ENCODE results near the gene TMED7.

TMED7 gene

GRCh38 chr5:115627295-115627865 is 1.5 kb upstream of the TMED7 start:
- DNase-seq (ENCODE audit: low read depth) = no peak

DNA sequence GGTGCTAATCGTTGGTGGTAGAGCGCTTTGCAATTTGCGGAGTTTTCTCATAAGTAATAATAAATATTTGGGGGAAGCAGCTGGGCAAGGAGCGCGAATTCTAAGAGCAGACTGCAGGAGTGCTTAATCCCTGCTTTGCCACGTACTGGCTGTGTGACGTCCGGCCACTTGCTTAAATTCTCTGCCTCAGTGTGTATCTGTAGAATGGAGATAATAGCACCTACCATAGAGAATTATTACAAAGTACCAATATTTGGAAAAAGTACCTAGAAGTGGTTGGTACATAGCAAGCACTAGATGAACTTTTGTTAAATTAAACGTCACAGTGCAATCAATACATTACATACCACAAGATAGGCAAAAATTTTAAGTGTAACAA is 598 bp upstream of the TMED7 start:
- DNase-seq (ENCODE audit: low read depth) = no peak

GRCh38 chr5:115624994-115625393 is 842 bp downstream of the TMED7 start:
- no peak for DNase-seq (ENCODE audit: low read depth)

DNA sequence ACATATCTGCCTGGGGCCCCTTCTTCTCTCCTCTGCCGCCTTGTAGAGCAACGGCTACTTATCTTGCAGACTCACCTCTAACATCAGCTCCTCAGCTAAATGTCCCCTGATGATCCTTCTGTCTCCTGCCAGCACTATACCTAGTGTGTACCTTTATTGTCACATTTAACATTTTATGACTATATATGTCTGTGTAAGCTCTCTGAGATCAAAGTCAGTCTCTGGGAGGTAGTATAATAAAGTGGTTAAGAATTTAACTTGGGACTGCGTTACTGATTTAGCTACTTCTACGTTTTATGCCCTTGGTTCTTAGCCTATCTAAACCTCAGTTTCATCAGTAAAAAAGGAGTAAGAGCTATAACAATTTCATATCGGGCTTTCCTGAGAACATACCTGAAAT is 2.2 kb downstream of the TMED7 start:
- no peak for DNase-seq (ENCODE audit: low read depth)

DNA sequence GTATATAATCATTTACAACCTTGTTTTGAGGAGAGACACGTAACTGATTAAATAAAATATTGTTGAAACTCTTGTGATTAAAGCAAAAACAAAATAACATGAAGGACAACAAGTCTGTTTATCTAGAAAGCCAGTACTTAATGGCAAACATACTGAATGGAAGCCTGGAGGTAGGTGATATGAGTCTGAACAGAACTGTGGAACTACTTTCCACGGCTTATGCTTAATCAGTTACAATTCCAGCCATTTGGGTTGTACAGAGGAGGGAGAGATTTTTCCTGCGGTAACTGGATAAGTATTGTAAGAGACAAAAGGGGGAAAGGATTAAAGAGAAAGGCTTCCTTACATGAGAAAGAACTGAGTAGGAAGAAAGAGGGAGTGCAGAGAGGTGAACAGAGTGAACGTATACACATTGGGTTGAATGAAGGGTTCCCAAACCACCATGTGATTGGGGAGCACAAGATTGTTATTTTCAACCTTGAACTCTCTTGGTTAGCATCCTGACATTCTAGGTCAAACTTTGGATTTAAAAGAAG is 4.4 kb downstream of the TMED7 start:
- DNase-seq (ENCODE audit: low read depth) = no peak

DNA sequence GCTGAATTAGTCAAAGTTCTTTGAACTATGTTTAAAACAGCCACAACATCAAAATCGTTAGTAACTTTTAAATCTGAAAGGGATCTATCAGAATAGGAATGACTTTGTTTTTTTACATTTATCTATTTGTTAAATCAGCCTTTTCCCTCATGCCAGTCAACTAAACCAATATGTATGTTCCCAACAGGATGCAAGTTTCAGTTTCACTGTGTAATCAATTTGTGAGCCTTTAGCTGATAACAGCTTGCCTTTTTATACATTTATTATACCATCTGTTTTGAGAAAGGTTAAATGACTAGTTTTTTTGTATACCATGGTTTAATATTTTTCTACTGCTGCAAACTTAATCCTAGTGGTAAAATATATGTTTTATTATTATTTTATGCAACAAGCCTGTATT is 8.9 kb downstream of the TMED7 start:
- no peak for DNase-seq (ENCODE audit: low read depth)

DNA sequence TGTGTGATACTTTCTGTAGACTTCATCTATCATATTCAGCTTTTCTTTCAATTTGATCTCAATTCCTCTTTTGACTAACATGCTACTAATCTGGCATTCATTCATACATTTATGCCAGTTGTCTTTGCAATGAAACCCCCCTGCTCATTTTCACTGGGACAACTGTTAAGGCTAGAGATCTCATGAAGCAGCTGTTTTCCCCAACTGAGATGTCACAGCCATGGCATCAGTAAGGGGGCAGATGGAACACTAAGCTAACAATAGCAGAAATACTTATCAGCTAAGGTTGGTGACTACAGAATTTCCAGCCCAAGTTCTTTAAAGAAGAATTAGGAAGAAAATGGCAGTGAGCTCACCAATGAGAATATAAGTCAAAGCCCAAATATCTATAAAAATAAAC is 9.4 kb downstream of the TMED7 start:
- no peak for DNase-seq (ENCODE audit: low read depth)

DNA sequence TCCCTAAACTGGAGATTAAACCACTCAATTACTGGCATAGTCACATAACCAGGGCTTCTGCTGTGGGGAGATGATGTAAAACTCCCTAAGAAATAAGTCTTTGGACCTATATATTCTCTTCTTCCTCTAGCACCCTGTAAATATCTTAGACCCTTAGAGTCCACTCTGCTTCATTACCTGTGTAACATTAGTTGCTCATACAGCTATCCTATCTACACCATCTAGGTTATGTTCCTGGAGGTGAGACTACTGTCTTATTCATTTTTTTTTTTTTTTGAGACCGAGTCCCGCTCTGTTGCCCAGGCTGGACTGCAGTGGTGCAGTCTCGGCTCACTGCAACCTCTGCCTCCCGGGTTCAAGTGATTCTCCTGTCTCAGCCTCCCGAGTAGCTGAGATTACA is 14.0 kb downstream of the TMED7 start:
- no peak for DNase-seq (ENCODE audit: low read depth)

GRCh38 chr5:115607935-115608334 is 17.9 kb downstream of the TMED7 start:
- no peak for DNase-seq (ENCODE audit: low read depth)

GRCh38 chr5:115605436-115605835 is 20.4 kb downstream of the TMED7 start:
- DNase-seq (ENCODE audit: low read depth) = no peak

GRCh38 chr5:115602591-115603125 is 23.2 kb downstream of the TMED7 start:
- no peak for DNase-seq (ENCODE audit: low read depth)

DNA sequence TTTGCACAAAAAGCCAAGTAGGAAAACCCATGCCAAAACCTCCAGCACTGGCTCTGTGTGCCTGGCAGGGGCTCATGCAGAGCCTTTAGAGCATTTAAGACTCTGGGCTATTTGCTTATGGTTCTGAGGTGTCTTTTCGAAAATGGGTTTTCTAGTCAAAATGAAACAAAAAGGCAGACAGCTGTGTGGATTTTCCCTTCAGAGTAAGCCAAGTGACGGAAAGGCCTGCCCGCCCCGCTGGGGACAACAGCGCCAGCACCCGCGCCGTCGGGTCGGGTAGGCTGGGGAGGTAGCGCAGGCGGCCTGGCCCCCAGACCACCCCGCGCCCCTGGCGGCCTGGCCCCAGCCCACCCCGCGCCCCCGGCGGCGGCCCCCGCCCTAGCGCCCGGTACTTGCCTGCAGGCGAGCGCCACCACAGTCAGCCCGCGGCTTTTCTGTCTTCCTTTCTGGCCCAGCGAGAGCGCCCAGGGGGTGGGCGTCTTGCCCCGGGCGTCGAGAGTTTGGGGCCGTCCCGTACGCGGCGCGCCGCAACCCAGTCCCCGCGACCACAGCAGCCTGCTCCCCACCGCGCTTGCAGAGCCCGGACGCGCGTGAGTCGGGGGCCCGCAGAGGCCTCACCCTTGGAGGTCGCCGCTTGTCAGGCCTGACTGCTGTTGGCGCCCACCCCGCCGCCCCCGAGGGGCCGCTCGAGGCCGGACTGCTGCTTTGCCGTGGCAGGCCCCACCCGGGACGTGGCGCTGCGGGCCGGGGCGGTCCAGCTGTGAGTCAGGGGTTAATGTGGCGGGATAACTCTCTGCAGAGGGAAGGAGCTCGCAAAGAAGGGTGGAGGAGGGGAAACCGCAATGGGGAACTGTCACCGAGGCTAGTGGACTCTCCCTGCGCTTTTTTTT is 23.9 kb downstream of the TMED7 start, which contains the start of gene TICAM2:
TICAM2 (minus strand) TSS at position 779 of the 890 bp plus-strand sequence. CDS start 21,223 bp downstream, outside the sequence.
- DNase-seq (ENCODE audit: low read depth) = peak; percentile 57

DNA sequence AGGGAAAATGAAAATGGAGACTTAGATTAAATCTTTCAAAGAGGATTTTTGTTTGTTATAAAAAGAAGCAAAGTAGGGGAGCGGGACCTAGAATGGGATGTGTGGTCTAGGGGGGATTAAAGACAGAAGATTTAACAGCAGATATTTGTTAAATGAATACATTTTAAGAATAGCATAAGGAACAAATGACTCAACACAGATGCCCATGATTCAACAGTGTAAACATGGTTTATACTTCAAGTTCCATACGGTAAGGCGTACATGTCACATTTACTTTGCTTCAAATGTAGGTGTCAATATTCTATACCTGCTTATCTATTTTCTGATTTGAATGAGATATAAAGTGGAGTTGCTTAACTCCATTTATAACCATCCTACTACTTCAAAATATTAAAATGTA is 25.1 kb downstream of the TMED7 start:
- DNase-seq (ENCODE audit: low read depth) = no peak

DNA sequence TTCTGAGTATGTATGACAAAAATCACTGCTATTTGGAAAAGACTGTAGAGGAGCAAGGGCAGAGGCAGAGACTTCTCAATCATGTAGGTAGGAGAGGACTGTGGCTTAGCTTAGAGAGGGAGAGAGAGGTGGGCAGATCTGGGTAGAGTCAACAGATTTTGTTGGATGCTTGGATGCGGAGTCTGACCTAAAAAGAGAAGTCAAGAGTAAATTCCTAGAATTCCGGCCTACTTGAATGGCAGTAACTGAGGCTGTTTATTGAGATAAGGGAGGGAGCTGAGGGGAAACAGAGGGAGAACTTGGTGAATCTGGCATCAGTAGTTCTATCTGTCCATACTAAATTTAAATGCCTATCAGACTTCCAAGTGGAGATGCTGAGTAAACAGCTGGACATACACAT is 25.9 kb downstream of the TMED7 start:
- no peak for DNase-seq (ENCODE audit: low read depth)

DNA sequence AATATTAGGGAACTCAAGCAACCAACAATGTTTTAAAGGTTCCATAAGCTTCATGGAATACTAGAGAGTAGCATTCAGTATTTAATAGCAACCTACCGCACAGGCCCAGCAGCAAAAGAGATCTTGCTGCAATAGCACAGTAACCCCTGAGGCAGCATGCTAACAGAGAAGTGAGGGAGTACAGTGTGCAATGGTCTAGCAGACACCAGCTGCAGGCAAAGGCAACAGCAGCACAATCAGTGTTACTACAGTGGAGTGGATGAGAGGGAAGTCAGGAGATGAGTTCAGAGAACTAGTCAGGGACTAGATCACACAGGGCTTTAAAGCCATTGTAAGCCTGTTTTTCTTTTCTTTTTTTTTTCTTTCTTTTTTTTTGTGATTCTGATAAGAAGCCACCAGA is 26.3 kb downstream of the TMED7 start:
- no peak for DNase-seq (ENCODE audit: low read depth)

GRCh38 chr5:115594128-115595047 is 31.4 kb downstream of the TMED7 start:
- DNase-seq (ENCODE audit: low read depth) = no peak

- no peak for DNase-seq (ENCODE audit: low read depth)
Observed at GRCh38 chr5:115589043-115589442, 36.8 kb downstream of the TMED7 start.

DNA sequence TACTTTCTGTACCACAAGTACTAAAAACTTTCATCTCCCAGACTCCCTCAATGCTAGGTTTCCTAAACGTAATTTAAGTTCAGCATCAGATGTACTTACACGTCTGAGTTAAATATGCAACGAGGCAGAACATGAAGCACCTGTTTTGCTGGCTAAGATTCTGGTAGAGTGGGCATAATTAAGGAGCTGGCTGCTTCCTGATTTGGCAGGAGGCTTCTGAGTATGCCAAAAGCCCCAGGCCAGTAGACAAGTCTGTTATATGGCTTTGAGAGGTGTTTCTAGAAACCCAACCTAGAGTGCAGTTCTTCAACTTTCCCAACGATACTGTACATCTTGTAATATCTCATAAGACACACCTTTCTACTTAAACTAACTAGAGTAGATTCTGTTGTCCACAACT is 37.2 kb downstream of the TMED7 start:
- DNase-seq (ENCODE audit: low read depth) = no peak

DNA sequence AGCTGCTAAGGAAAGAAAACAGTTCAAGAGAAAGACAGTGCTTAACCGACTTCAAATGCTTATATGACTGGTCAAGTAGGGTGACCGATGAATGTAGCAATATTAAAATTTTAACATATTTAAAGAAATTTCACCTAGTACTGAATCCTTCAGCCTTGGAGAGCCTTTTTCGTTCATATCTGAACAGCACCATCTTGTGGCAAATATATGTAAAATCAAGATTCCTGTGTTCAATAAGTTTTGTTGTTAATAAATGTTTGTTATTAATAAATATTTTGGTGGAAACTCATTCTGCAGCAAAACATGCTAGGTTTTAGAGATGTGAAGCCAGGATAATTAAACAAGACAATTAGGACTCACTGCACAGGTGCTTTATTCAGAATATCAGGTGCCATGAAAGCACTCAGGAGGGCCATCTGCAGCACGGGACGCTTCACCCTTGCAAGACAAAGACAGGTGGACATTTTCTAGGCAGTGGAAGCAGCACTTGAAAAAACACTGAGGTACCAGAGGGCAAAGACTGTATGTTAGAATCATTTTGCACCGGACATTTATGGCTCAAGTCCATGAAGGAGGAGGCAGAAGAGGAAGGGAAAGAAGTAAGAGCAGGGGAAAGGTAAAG is 39.2 kb downstream of the TMED7 start:
- no peak for DNase-seq (ENCODE audit: low read depth)

GRCh38 chr5:115585265-115585664 is 40.6 kb downstream of the TMED7 start:
- DNase-seq (ENCODE audit: low read depth) = no peak

- no peak for DNase-seq (ENCODE audit: low read depth)
Observed at GRCh38 chr5:115584501-115584900, 41.3 kb downstream of the TMED7 start.

- no peak for DNase-seq (ENCODE audit: low read depth)
Observed at GRCh38 chr5:115583474-115583873, 42.4 kb downstream of the TMED7 start.

Data from activated T-cell treated with anti-CD3 and anti-CD28 coated beads for 48 hours (primary cell).